ENCODE measurements around the gene TRAPPC12.

TRAPPC12 gene

GRCh38 chr2:3405876-3406275 is 26.4 kb downstream of the TRAPPC12 start:
- in situ Hi-C loops (cut with MboI; ENCODE audit: low sequenced_read_pairs), result no loop called here

DNA sequence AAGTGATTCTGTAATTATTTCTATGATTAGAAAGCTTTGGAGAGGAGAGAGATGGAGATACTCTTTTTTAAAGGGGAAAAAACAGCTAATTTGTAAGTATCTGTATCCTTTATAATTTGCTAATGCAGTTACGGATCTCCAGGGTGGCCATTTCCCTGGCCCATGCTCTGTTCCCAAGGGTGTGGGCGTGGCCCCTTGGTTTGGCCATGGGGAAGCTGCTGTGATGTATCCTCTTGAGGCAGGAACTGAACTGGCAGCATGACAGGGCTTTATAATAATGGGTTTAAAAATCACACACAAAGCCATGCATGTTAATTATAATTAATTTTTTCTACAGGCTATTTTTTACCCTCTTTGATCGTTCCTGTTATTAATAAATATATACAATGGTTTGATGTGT is 27.0 kb downstream of the TRAPPC12 start:
- in situ Hi-C loops (cut with MboI; ENCODE audit: low sequenced_read_pairs), result no loop called here

DNA sequence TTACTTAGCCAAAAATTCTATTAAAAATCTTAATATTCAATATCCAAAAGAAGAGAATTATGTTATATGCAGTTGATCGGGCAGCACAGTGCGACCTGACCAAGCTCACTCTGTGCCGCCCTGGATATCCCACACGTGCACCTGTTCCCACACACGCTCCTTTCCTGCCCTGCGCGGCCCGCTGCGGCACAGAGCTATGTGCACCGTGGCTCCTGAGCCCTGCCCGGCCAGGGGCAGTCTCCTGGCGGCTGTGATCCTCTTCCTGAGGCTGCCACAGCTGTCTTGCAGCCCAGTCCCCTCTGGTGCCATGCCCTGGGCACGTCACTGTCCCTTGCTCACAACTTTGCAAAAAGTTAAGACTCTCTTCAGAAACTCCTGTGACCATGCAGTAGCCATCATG is 29.3 kb downstream of the TRAPPC12 start:
- in situ Hi-C loops (cut with MboI; ENCODE audit: low sequenced_read_pairs), result no loop called here

DNA sequence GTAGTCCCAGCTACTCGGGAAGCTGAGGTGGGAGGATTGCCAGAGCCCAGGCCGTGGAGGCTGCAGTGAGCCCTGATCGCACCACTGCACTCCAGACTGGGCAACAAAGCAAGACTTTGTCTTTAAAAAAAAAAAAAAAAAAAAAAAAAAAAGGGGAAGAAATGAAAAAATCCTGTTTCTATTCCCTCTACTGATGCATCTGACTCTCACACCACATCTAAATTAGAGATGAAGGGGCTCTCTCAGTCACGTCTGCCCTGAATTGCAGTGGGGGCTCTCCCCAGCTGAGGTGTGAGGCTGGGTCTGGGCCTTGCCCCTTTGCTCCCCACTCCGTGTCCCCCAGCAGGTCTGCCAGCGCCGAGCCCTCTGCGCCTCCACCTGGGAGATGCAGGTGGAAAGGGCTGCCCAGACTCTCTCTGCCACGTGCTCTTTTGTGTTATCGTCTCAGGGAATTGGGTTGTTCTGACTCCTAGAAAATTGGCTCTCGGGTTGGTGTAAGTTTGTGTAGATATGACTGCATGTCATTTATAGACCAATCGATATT is 30.2 kb downstream of the TRAPPC12 start:
- in situ Hi-C loops (cut with MboI; ENCODE audit: low sequenced_read_pairs), result no loop called here

GRCh38 chr2:3411103-3411502 is 31.6 kb downstream of the TRAPPC12 start:
- in situ Hi-C loops (cut with MboI; ENCODE audit: low sequenced_read_pairs), result no loop called here

GRCh38 chr2:3413697-3414096 is 34.2 kb downstream of the TRAPPC12 start:
- in situ Hi-C loops (cut with MboI; ENCODE audit: low sequenced_read_pairs), result no loop called here

DNA sequence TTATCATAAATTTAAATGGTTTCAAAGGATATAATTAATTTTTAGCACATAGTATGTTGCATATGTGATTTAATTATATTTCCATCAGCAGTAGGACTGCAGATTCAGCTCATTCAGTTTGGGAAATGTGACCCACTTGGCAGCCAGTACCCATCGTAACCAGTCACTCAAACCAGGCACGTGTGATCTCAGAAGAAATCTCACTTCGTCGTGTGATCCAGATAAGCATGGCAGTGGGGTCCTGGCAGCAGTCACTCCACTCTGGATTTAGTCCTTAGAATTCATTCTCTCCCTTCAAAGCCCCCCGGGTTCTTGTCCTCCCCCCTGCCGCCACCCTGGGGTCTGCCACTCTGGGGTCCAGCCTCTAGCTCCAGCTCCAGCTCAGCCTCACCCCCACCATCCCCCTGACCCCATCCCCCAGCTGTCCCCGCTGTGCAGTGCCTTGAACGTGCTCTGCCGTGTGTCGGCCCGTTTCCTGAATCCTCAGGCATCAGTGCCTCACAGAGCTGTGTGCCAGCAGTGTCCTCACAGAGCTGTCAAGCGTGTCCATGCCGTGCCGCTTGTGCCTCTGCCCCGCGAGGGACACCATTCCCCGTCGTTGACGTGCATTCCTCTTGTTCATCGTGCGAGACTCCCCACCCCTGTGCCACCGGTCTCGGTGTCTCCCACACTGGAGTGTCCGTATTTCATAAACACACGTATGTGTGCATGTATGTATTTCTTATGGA is 34.8 kb downstream of the TRAPPC12 start:
- in situ Hi-C loops (cut with MboI; ENCODE audit: low sequenced_read_pairs), result no loop called here

DNA sequence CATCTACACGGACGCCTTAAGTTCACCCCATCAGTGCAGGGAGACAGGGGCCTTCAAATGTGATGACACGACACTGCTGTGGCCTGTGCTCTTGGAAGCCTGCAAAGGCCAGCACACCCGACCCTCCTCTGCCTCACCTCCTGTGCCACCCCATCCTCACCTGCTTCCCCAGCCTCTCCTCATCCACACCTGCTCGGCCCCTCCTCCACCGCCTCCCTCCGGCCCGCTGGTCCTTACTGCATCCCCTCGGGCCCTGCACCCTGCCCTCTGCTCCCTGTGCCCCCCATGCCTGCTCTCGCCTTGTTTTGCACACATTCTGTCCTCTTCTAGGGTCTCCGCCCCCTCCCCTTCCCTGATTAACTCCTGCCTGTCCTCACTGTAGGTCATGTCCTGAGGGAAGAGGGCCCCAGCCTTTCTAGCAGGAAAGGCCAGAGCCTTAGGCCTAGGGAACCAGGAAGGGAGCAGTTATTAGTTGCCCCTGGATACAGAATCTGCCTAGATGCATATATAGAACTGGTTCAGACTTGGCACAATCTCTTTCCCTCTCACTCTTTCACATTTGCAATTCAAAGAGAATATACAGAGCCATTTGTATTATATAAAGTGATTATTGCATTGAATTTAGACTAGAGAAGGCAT is 39.4 kb downstream of the TRAPPC12 start:
- in situ Hi-C loops (cut with MboI; ENCODE audit: low sequenced_read_pairs), result no loop called here

DNA sequence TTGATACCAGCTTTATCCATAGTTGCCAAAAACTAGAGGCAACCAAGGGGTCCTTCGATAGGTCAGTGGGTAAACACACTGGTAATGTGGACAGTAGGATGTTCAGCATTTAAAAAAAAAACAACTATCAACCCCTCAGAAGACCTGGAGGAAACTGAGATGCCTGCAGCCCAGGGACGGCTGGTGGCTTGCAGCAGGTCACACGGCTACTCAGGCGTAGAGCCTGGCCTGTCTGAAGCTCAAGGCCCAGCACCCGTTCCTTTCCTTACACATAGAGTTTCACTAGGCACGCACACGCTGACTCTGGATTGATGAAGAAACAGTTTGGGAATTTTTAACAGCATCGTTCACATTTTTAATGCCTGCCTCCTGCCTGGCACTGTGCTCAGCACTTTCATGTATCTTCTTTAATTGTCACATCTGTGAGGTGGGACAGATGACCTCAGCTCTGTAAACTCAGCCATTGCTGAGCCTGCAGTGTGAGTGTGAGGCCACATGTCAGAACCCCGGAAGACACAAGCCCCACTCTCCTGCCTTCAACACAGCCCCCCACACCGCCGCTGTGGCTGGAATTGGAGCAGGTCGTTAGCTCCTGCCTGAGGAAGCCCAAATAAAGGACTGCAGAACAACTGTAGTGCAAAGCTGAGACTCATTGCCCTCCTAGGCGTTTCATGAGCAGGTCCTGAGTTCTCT is 40.7 kb downstream of the TRAPPC12 start:
- in situ Hi-C loops (cut with MboI; ENCODE audit: low sequenced_read_pairs), result no loop called here

- in situ Hi-C loops (cut with MboI; ENCODE audit: low sequenced_read_pairs), result no loop called here
Measured at GRCh38 chr2:3420769-3421397, 41.4 kb downstream of the TRAPPC12 start.

- in situ Hi-C loops (cut with MboI; ENCODE audit: low sequenced_read_pairs), result no loop called here
Measured at GRCh38 chr2:3421580-3421979, 42.1 kb downstream of the TRAPPC12 start.

GRCh38 chr2:3422161-3422779 is 42.8 kb downstream of the TRAPPC12 start:
- in situ Hi-C loops (cut with MboI; ENCODE audit: low sequenced_read_pairs), result no loop called here

DNA sequence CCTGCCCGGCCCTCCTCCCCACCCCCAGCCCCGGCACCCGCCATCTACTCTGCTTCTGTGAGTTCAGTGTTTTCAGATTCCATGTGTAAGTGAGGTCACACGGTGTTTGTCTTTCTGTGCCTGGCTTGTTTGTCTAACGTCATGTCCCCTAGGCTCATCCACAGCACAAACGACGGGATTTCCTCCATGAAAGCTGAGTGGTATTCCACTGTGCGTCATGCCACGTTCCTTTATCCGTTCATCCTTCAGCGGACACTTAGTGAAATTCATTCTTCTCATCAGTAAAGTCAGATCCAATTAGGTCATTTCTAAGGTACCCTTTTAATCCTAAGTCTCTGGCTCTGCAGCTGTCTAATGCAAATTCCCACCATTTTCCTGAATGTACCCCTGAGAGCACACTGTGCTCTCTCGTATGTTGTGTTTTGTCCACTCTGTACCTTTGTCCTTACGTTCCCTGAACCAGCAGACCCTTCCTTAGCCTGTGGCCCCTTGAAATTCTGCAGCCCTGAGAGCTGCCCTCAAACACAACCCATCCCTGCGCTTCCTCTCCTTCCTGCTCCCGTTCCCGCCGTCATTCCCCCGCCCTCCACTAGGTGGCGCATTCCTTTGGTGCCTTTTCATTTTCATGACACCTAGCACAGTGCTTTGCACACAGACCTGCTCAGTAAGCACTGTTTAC is 44.1 kb downstream of the TRAPPC12 start:
- in situ Hi-C loops (cut with MboI; ENCODE audit: low sequenced_read_pairs), result no loop called here

DNA sequence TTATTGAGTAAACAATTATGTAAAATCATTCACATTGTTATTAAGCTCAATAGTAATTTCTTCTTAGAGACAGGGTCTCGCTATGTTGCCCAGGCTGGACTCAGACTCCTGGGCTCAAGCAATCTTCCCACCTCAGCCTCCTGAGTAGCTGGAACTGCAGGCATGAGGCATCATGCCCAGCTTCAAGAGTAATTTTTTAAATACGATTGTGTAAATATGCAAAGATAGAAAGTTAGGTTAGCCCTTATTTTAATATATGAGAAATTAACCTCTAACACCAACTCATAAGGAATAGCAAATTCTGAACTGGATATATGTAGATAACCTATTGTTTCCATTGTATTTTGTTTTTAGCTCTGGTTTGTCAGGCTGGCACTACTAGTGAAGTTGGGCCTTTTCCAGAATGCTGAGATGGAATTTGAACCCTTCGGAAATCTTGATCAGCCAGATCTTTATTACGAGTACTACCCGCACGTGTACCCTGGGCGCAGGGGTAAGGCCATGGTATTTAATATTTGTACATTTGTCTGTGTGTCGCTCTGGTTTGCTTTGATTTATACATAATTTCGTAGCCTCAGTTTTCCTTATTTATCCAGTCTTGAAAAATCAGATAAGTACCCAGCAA is 44.8 kb downstream of the TRAPPC12 start:
- in situ Hi-C loops (cut with MboI; ENCODE audit: low sequenced_read_pairs), result no loop called here

DNA sequence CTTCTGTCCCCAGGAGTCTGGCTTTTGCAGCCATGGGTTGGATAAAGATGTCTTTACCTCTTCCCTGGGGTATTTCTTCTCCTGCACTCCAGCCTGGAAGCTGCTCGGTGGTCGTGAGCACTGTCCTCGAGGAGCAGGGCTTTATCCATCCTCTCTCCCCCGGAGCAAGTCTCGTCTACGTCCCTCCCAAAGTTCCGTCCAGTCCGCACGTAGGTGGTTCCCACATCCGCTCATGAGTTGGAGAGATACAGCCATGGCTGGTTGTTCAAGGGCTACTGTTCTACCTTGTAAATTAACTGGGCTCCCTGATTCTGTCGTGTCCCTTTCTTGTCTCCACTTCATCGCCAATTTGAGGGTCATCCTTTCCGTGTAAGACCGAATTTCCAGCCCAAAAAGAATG is 47.1 kb downstream of the TRAPPC12 start:
- in situ Hi-C loops (cut with MboI; ENCODE audit: low sequenced_read_pairs), result no loop called here

DNA sequence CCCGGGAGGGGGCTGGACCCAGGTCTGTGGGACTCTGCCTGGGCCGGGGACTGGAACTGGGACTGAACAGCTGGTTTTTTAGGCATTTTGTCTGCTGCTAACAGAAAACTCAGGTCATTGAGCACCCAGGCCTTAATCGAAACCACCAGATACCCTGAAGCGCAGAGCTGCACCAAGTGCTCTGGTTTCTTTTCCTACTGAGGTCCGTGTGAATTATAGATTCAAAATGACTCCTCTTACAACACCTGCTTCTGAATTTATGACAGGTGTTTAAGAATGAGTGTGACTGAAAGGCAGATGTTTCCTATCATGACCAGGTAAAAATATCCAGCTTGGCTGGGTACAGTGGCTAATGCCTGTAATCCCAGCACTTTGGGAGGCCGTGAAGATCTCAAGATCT is 47.8 kb downstream of the TRAPPC12 start:
- in situ Hi-C loops (cut with MboI; ENCODE audit: low sequenced_read_pairs), result no loop called here

- in situ Hi-C loops (cut with MboI; ENCODE audit: low sequenced_read_pairs), result no loop called here
Measured at GRCh38 chr2:3428577-3428976, 49.1 kb downstream of the TRAPPC12 start.

DNA sequence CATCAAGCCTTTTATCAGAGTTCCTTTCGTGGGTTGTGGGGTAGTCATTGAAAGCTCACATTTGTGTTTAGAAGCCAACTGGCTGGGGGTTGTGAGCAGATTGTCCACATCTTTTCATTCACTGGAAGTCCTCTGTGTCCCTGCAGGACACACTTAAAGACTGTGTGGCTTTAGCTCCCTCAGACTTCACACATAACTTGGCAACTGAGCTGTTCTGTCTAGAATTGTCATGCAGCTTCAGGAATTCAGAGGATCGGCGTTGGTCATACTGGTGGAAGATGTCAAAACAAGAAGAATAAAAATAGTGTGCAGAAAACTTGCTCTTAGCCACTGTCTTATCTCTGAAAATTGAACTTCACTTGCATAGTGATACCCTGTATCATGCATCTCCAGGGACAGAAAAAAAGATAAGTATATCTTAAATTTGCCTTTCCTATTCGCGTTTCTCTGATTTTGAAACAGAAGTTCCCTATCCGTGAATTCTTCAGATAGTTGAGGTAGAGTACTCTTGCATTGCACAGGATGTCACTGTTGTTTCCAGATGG is 49.6 kb downstream of the TRAPPC12 start:
- in situ Hi-C loops (cut with MboI; ENCODE audit: low sequenced_read_pairs), result no loop called here

DNA sequence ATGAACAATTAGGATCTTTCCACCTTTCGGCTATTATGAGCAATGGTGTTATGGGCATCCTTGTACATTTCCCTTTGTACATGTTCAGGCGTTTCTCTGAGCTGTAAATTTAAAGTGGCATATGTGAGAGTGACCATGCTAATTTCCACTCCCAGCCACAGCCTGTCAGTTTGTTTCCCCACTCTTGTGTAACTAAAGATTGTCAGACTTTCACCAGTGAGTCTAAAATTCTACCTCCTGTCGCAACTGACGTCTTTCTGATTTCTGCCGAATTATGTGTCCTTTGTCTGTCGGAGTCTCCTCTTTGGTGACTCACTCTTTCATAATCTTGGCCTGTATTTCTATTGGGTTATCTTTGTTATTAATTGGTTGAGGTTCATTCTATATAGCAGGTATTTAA is 50.7 kb downstream of the TRAPPC12 start:
- in situ Hi-C loops (cut with MboI; ENCODE audit: low sequenced_read_pairs), result no loop called here

Data from HL-60/S4 (cell line).